ENCODE measurements around the gene EDC4.
"Not testable (repeated sequence)": the region's sequence is repeated elsewhere in the genome, so short reads cannot be mapped to it uniquely, and the experiment has no call there.

The EDC4 gene

GRCh38 chr16:67907397-67908180 lies 34.7 kb downstream of the EDC4 start:
- no peak for TF ChIP-seq CTCF (IDR thresholded peaks at IDR 0.05; ENCODE audit: borderline replicate concordance, insufficient read depth, low read depth, low read length)
- H3K4me3 ChIP-seq (ENCODE audit: low read depth, low read length) = no peak overlapping the region

GRCh38 chr16:67909056-67909742 lies 36.3 kb downstream of the EDC4 start:
- H3K4me3 ChIP-seq (ENCODE audit: low read depth, low read length) = no peak overlapping the region
- no peak for TF ChIP-seq CTCF (IDR thresholded peaks at IDR 0.05; ENCODE audit: borderline replicate concordance, insufficient read depth, low read depth, low read length)

- no peak for TF ChIP-seq CTCF (IDR thresholded peaks at IDR 0.05; ENCODE audit: borderline replicate concordance, insufficient read depth, low read depth, low read length)
- H3K4me3 ChIP-seq (ENCODE audit: low read depth, low read length) = no peak overlapping the region
Observed at GRCh38 chr16:67910158-67910557, 37.3 kb downstream of the EDC4 start.

GRCh38 chr16:67914758-67915495 lies 42.1 kb downstream of the EDC4 start:
- no peak for TF ChIP-seq CTCF (IDR thresholded peaks at IDR 0.05; ENCODE audit: borderline replicate concordance, insufficient read depth, low read depth, low read length)
- no peak overlapping the region for H3K4me3 ChIP-seq (ENCODE audit: low read depth, low read length)

- not testable (repeated sequence) for H3K4me3 ChIP-seq (ENCODE audit: low read depth, low read length)
Observed at GRCh38 chr16:67915496-67915769, 42.6 kb downstream of the EDC4 start.

- TF ChIP-seq CTCF (IDR thresholded peaks at IDR 0.05; ENCODE audit: borderline replicate concordance, insufficient read depth, low read depth, low read length) = no peak
- no peak overlapping the region for H3K4me3 ChIP-seq (ENCODE audit: low read depth, low read length)
Observed at GRCh38 chr16:67915831-67916723, 43.2 kb downstream of the EDC4 start.

Data from GM12875 (cell line).